ENCODE measurements around the gene NPIPA5.
"Not testable (repeated sequence)": the region's sequence is repeated elsewhere in the genome, so short reads cannot be mapped to it uniquely, and the experiment has no call there.

DNA sequence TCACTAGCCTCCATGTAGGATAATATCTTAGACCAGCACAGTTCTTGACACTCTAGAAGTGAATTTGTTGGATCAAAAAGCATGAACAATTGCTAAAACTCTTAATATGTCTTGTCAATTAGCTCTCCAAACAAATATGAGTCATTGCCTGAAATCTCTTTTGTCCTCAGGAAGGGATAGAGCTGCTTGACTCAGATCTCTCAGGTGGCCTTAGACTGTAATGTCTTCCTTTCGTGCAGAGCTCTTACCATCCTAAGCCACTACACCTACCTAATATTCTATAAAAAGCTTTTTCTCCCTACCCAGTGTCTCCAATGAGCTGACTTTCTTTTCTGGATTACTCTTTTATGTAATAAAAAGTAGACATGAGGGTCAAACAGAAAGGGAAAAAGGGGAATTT, 63.5 kb downstream of the NPIPA5 start:
- not testable (repeated sequence) for TF ChIP-seq RARB (CRISPR knock-in tag; IDR thresholded peaks at IDR 0.05); ZFP30 (CRISPR knock-in tag; IDR thresholded peaks at IDR 0.05); ZNF70 (CRISPR knock-in tag; IDR thresholded peaks at IDR 0.05); ZFP3 (CRISPR knock-in tag; IDR thresholded peaks at IDR 0.05); POU6F1 (CRISPR knock-in tag; IDR thresholded peaks at IDR 0.05; ENCODE audit: borderline replicate concordance, low read depth)
- TF ChIP-seq, protein P1, sequence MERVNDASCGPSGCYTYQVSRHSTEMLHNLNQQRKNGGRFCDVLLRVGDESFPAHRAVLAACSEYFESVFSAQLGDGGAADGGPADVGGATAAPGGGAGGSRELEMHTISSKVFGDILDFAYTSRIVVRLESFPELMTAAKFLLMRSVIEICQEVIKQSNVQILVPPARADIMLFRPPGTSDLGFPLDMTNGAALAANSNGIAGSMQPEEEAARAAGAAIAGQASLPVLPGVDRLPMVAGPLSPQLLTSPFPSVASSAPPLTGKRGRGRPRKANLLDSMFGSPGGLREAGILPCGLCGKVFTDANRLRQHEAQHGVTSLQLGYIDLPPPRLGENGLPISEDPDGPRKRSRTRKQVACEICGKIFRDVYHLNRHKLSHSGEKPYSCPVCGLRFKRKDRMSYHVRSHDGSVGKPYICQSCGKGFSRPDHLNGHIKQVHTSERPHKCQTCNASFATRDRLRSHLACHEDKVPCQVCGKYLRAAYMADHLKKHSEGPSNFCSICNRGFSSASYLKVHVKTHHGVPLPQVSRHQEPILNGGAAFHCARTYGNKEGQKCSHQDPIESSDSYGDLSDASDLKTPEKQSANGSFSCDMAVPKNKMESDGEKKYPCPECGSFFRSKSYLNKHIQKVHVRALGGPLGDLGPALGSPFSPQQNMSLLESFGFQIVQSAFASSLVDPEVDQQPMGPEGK (CRISPR knock-in tag; IDR thresholded peaks at IDR 0.05; ENCODE audit: borderline replicate concordance): not testable (repeated sequence)
- TF ChIP-seq, protein P2, sequence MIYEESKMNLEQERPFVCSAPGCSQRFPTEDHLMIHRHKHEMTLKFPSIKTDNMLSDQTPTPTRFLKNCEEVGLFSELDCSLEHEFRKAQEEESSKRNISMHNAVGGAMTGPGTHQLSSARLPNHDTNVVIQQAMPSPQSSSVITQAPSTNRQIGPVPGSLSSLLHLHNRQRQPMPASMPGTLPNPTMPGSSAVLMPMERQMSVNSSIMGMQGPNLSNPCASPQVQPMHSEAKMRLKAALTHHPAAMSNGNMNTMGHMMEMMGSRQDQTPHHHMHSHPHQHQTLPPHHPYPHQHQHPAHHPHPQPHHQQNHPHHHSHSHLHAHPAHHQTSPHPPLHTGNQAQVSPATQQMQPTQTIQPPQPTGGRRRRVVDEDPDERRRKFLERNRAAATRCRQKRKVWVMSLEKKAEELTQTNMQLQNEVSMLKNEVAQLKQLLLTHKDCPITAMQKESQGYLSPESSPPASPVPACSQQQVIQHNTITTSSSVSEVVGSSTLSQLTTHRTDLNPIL (CRISPR knock-in tag; IDR thresholded peaks at IDR 0.05; ENCODE audit: low read depth): not testable (repeated sequence)
